Fibroblast of skin of right quadriceps (primary cell): ENCODE results near the gene NLRC3.
"Not testable (repeated sequence)": the region's sequence is repeated elsewhere in the genome, so short reads cannot be mapped to it uniquely, and the experiment has no call there.

Experiments used
- DNase-seq: peaks from one replicate; pipeline ENCODE4 v3.0.0-alpha.2; 2013

Gene NLRC3

DNA sequence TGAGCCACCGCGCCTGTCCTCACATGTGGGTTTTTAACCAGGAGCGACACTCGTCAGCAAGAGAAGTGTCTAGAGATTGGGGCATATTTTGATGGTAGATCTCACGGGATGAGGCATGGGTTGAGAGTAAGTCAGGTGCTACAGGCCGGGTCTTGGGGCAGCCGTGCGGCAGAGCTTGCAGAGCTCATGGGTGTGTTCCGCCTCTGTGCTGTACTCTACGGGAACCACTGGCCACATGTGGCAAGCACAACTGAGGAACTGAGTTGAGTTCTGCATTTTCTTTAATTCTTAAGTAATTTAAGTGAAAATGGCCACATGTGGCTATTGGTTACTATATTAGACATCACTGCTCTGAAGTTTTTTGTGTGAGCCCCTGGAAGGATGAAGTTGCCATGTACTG, 66.8 kb downstream of the NLRC3 start:
- DNase-seq, result no peak

- DNase-seq, result no peak
Observed at GRCh38 chr16:3509470-3509928, 67.7 kb downstream of the NLRC3 start.

DNA sequence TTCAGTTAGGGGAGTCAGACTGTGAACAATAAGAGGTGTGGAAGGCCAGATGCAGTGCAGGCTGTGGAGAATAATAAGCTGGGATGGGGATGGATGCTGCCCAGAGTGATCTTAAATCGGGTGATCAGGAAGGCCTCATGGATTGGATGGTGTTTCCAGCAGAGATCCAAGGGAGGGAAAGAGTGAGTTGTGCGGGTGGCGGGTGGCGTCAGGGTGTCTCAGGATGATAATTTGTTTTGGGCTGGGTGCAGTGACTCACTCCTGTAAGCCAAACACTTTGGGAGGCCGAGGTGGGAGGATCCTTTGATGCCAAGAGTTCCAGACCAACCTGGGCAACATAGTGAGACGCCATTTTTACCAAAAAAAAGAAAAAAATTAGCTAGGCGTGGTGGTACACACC, 68.5 kb downstream of the NLRC3 start:
- no peak for DNase-seq

DNA sequence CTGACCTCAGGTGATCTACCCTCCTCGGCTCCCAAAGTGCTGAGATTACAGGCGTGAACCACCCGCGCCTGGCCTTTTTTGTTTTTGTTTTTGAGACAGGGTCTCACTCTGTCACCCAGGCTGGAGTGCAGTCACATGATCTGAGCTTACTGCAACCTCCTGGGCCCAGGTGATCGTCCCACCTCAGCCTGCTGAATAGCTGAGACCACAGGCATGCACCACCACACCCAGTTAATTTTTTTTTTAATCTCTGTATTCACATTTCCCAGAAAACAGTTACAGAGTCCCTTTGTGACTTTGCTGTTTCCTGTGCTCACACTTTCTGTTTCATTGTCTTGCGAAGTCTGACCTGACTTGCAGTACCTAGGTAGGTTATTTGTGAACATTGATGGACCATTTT, 73.7 kb downstream of the NLRC3 start:
- DNase-seq, result no peak

GRCh38 chr16:3501783-3502400, 75.3 kb downstream of the NLRC3 start:
- no peak for DNase-seq

DNA sequence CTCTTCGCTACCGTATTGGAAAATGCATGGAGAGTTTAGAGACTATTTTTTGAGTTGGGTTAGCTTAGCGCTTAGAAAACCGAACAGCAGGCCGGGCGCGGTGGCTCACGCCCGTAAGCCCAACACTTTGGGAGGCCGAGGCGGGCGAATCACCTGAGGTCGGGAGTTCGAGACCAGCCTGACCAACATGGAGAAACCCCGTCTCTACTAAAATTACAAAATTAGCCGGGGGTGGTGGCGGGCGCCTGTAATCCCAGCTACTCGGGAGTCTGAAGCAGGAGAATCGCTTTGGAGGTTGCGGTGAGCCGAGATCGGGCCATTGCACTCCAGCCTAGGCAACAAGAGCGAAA, 75.8 kb downstream of the NLRC3 start:
- not testable (repeated sequence) for DNase-seq

DNA sequence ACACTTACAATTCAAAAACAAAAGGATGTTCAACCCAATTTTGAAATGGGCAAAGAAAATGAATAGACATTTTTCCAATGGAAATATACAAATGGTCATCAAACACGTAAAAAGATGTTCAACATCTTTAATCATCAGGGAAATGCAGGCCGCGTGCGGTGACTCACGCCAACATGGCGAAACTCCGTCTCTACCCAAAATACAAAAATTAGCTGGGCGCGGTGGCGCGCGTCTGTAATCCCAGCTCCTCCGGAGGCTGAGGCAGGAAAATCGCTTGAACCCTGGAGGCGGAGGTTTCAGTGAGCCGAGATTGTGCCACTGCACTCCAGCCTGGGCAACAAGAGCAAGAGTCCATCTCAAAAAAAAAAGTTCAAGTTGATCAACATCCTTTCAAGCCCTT, 78.2 kb downstream of the NLRC3 start:
- no peak for DNase-seq

GRCh38 chr16:3497771-3498170, 79.4 kb downstream of the NLRC3 start:
- DNase-seq, result no peak

- DNase-seq, result no peak
Observed at GRCh38 chr16:3496386-3496785, 80.8 kb downstream of the NLRC3 start.

DNA sequence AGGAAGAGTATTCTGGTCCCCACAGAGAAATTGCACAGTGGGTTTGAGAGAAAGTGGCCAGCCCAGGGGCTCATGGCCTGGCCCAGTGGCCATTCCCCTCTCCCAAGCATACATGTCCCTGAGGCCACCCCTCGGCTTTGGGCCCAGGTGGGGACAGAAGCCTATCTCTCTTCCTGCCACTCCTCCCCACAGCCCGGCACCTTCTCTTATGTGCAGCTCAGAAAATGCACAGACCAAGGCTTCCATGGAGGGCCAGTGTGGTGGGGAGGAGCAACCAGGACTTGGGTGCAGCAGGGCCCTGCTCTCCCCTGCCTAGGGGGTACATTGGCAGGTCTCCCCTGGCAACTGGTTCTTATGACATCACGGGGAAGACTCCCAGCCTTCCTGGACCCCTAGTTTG, 82.0 kb downstream of the NLRC3 start, which contains the start of gene C16orf90:
Gene C16orf90 (minus strand): TSS at position 314 of the 400 bp plus-strand sequence. CDS start 68 bp downstream, at position 246.
- DNase-seq, result no peak

DNA sequence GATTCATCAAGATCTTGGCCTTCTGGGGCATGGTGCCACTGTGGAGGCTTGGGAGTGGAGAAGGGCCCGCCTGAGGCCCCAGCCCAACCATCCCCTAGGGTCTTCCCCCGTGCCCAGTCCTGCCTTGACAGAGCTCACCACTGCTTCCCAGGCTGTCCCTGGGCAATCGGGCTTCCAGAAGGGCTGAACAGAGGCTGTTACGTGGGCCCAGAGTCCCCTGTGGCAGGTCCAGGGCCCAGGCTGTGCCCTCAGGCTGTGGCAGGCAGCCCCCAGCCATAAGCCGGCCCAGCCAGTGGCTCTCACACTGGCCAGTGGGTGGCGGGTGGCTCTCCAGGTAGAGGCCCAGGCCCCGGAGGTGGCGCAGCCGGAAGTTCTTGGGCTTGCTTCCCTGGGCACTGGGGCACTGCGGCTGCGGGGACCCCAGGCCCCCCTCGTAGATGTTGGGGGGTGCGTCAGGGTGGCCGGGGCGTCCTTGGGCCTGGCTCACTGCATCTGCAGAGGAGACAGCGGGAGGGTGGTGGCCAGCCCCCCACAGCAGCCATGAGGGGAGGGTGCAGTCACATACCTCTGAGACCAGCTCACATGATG, 82.7 kb downstream of the NLRC3 start:
- no peak for DNase-seq

DNA sequence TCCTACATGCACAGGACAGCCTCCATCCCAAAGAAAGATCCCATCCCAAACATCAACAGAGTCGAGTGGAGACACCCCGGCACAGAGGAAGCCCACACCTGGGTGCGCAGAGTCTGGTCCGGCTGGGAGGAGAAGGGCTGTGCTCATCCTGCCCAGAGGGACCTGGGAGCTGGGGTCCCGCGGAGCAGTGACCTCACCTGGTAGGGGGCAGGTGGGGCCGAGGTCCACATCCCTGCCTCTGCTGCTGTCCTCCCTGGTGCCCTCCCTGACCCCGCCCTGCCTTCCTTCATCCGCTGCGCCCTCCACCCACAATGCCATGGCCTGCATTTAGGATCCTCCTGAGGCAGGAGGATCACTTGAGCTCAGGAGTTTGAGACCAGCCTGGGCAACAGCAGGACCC, 84.8 kb downstream of the NLRC3 start:
- no peak for DNase-seq

DNA sequence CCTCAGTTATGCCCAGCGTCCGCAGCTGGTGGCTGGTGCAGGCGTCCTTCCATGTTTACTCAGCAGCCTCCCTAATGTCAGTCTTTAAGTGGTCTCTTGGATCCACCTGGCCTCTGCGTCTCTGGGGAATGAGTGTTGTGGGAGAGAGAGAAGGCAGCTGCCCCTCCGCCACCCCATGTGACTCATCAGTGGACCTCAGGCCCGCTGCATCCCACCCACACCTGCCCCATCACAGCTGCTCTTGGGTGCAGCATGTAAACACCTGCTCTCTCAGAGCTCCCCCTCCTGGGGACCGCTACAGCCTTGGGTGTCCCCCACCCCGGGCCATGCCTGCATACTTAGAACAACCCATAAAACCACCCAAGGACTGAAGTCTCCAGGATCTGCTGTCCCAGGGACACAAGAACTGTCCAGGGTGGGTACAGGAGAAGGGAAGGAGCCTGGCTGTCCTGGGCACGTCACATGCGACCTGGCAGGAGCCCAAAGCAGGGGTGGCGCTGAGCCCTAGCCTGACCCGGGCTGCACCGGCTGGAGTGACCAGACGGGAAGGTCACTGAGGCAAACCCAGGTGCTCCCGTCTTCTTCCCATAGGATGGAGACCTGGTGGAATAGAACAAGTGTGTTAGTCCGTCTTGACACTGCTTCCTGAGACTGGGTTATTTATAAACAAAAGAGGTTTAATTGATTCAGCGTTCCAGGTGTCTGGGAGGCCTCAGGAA, 86.1 kb downstream of the NLRC3 start:
- DNase-seq, result no peak
